Smooth muscle cell of the brain vasculature (primary cell): ENCODE results near the gene SLC39A10.
"Not testable (repeated sequence)": the region's sequence is repeated elsewhere in the genome, so short reads cannot be mapped to it uniquely, and the experiment has no call there.

ENCODE experiments used
- DNase-seq: peaks from one replicate; pipeline ENCODE4 v3.0.0-alpha.2; 2012; ENCODE audit warnings: low read depth, low spot score

Gene SLC39A10

DNA sequence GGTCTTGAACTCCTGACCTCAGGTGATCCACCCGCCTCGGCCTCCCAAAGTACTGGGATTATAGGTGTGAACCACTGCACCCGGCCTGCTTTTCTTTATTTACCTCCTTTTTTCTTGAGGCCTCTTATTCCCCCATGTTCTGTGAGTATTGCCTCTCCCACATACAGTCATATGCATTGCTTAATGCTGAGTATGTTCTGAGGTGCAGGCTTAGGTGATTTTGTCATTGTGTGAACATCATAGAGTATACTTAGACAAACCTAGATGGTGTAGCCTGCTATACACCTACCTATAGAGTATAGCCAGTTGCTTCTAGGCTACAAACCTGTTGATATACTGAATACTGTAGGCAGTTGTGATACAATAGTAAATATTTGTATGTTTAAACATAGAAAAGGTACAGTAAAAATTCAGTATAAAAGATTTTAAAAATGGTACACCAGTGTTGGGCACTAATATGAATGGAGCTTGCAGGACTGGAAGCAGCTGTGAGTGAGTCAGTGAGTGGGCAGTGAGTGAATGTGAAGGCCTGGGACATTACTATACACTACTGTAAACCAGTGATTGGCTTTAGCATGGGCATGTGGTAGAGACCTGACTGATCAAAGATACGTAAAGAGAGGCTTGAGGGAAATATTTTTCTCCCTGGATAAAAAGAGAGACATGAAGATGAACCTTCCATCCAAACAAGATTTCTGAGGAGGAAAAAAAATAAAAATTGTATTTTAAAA is 17.6 kb downstream of the SLC39A10 start:
- DNase-seq, result no peak

DNA sequence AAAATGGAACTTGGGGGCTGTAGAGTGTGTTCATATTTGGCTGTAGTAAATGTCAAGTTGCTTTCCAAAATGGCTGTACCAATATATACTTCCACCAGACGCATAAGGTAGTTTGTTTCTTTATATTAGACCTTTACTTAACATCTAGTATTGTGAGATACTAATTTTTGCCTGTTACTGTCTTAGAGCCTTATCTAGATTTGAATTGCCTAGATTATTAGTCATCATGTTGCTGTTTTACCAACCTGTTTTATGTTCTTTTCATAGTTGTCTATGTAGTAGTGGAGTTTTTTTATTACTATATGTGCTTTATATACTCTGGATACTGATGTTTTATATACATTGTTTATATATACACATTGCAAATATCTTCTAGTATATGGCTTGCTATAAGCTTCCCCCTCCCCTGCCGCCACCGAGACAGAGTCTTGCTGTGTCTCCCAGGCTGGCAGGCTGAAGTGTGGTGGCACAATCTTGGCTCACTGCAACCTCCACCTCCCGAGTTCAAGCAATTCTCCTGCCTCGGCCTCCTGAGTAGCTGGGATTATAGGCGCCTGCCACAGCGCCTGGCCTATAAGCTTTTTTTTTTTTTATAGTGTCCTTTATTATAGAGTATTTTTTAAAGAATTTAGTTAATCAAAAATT is 18.9 kb downstream of the SLC39A10 start:
- no peak for DNase-seq

DNA sequence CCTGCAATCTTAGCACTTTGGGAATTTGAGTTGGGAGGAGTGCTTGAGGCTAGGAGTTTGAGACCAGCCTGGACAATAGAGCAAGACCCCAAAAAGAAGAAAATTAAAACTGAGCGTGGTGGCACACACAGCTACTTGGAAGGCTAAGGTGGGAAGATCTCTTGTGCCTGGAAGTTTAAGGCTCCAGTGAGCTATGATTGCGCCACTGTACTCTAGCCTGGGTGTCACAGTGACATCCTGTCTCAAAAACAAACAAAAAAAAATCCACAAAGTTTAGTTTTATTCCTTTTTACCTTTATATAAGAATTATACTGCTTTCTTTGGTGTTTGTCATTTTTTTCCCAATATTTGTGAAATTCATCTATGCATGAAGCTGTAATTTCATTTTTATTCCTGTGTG is 20.3 kb downstream of the SLC39A10 start:
- no peak for DNase-seq

DNA sequence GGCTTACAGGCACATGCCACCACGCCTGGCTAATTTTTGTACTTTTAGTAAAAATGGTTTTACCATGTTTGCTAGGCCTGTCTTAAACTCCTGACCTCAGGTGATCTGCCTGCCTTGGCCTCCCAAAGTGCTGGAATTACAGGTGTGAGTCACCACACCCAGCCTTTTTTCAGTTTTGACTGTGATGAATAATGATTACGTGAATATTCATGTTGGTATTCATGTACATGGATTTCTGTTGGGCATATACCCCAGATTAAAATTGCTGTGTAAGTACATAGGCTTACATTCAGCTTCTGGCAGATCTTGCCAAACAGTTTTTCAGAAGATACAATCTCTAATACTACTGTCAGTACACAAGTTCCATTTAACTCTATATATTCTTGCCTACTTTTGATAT is 20.9 kb downstream of the SLC39A10 start:
- DNase-seq, result no peak

DNA sequence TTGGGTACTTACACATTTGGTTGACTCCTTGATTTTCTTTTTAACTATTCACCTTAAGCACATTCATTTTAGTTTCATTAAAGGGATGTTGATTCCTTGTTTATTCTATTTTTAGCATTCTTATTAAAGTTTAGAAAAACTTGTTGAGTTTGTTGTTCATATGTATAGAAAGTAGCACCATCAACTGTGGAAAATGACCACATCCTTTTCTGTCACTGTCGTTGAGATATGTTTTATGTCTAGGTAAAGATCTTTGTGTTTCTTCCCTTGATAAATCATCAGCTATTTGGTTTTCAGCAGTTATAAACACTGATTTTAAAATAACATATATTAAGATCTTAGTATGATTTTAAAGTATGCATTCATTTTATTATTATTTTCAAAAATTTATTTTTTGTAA is 25.1 kb downstream of the SLC39A10 start:
- no peak for DNase-seq

DNA sequence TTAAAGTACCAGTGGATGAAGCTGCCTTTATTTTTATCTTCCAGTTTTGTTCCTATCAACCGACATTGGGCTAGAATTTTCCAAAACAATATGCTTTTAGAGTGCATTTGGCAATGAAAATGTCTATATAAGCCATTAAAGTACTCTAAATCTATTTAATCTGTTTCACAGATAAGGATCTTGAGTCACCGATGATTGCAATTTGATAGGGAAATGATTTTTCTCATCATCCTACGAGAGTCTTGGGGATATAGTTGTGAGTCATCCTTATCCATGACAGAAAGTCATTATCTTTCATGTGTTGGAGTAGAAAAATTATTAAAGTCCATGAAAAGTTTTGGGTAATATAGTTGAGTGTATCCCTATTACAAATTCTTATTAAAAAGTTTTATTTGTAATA is 26.1 kb downstream of the SLC39A10 start:
- no peak for DNase-seq

DNA sequence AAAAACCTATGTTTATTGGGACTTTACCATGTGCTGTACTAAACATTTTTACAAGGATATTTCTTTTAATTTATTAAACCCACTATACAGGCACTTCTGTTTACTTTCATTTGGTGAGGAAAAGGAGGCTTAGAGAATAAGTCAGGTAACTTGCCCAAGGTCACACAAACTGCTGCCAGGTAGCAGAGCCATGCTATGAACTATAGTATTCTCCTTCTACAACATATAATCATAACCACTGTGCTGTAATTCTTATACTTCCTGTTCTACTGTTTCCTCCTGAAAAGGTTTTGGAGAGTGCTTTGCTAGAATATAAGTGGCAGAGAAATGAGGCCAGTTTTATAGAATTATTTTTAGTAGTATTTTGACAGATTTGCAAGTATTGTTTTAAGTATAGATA is 29.5 kb downstream of the SLC39A10 start:
- no peak for DNase-seq

DNA sequence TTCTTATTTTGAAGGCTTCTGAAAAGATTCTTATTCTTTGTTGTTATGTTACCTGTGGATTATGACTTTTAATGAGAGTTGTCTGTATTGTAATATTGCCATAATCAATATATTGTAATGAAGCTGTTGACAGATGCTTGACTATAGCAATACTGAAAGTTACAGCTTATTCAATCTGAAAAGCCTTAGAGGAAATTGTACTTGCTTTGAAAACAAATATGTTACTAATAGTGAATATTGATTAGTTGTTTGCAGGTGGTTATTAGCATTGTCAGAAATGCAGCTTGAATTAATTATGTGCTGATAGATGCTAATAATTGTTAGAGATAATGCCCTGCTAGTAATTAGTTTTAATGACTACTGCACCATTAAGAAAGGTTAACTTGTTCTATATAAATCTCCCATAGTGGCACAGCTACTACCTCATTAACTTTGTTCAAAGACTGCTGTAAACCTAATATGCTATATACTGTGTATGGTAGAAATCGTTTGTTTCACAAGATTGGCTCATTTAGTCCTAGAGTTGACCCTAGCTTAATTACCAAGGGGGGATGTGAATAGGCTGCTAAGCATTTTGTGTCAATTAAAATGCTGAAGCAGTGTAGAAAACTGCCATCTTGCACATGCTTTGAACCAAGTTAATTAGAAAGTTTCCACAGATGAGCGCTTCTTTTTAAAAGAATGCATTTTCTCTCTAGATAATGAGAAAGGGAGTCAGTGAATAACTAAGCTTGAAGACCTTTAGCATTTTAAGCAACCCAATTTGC is 30.5 kb downstream of the SLC39A10 start:
- no peak for DNase-seq

DNA sequence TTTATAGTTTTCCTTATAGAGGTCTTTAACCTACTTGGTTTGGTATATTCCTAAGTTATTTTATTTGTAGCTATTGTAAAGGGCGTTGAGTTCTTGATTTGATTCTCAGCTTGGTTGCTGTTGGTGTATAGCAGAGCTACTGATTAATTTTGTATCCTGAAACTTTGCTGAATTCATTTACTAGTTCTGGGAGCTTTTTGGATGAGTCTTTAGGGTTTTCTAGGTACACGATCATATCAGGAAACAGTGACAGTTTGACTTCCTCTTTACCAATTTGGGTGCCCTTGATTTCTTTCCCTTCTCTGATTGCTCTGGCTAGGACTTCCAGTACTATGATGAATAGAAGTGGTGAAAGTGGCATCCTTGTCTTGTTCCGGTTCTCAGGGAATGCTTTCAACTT is 35.5 kb downstream of the SLC39A10 start:
- not testable (repeated sequence) for DNase-seq

DNA sequence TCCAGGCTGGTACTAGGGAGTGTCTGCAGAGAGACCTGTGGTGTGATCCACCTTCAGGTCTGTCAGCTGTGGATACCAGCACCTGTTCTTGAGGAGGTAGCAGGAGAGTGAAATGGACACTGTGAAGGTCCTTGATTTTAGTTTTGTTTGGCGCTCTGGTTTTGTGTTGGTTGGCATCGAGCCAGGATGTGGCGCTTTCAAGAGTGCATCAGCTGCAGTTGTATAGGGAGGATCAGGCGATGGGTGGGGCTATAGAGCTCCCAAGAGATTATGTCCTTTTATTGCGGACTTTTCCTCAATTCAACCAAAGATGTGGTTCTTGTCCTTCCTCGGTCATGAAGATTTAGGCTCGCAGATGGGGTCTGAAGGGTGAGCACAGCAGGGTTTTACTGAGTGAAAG is 37.5 kb downstream of the SLC39A10 start:
- DNase-seq, result no peak

DNA sequence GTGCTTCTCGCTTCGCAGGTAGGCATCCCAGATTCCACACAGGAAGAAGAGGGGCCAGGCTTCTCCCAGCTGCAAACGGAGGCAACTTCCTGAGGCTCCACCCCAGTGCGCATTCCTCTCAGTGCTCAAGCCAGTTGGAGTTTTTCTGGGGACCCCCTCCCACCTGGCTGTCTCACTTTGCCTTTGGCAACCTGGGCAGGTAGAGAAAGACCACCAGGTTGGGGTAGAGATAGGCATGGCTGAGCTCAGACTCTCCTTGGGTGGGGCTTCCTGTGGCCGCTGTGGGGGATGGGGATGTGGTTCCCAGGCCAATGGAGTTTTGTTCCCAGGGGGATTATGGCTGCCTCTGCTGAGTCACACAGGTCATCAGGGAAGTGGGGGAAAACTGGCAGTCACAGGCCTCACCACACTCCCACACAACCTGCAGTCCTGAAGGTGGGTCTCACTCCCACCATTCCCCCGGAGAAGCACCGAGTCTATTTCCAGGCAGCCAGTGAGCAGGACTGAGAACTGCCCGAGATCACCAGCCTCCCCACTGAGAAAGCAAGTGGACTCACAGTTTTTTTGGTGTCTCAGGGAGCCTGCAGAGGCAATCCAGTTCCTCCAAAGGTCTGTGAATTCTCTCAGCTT is 38.1 kb downstream of the SLC39A10 start:
- DNase-seq, result no peak

DNA sequence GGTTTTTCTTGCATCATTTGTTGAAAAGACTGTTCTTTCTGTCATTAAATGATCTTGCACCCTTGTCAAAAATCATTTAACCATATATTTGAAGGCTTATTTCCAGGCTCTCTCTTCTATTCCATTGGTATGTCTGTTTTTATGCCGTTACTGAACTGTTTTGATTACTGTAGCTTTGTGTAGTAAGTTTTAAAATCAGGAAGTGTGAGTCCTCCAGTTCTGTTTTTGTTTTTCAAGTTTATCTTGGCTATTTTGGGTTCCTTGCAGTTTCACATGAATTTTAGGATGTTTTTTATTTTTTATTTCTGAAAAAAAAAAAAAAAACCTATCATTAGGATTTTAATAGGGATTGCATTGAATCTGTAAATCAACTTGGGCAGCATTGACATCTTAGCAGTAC is 39.0 kb downstream of the SLC39A10 start:
- DNase-seq, result no peak

DNA sequence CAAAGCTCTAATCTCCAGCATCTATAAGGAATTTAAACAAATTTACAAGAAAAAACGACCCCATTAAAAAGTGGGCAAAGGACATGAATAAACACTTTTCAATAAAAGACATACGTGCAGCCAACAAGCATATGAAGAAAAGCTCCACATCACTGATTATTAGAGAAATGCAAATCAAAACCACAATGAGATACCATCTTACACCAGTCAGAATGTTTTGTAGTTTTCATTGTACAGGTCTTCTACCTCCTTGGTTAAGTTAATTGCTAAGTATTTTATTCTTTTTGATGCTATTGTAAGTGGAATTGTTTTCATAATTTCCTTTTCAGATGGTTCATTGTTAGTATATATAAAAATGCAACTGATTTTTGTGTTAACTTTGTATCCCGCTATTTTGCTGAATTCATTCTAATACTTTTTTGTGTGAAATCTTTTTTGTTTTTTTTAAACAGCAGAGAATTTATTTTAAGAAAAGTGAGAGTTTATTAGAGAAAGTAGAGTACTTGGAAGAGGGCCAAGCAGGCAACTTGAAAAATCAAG is 40.7 kb downstream of the SLC39A10 start:
- DNase-seq, result no peak

DNA sequence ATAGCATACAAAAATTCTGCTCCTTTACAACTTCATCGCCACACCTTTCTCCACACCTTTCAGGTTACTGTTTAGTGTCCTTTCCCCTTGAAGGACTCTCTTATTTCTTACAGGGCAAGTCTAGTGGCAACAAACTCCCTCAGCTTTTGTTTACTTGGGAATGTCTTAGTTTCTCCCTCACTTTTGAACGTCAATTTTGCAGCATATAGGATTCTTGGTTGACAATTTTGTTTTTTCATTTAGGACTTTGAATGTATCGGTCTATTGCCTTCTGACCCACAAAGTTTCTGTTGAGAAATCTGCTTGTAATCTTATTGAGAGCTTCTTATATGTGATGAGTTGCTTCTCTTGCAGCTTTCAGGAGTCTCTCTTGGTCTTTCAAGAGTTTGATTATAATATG is 43.5 kb downstream of the SLC39A10 start:
- DNase-seq, result no peak

DNA sequence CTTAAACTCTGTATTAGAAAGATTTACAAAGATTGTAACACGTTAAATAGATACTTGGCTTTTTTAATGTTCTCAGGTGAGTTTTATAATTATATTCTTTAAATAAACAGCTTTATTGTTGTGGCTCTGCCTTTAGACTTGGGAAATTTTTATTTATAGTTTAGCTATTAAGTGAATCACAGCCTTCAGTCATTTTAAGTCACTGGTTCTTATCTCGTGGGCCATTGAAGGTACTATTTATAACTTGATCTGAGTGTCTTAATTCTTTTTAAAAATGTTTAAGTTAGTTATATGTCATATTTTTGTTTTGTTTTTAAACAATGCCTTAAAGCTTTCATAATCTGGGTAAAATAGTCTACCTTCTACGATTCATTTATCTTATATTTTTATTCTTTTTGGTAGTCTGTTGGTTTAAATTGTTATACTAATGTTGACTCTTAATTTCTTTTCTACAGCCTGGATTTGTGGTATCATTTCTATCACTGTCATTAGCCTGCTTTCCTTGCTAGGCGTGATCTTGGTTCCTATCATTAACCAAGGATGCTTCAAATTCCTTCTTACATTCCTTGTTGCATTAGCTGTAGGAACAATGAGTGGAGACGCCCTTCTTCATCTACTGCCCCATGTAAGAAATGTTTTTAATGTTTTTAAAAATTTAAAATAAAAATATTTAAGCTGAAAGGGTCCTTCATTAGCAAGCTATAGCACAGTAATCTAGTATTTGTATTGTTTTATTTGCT is 49.3 kb downstream of the SLC39A10 start:
- no peak for DNase-seq

DNA sequence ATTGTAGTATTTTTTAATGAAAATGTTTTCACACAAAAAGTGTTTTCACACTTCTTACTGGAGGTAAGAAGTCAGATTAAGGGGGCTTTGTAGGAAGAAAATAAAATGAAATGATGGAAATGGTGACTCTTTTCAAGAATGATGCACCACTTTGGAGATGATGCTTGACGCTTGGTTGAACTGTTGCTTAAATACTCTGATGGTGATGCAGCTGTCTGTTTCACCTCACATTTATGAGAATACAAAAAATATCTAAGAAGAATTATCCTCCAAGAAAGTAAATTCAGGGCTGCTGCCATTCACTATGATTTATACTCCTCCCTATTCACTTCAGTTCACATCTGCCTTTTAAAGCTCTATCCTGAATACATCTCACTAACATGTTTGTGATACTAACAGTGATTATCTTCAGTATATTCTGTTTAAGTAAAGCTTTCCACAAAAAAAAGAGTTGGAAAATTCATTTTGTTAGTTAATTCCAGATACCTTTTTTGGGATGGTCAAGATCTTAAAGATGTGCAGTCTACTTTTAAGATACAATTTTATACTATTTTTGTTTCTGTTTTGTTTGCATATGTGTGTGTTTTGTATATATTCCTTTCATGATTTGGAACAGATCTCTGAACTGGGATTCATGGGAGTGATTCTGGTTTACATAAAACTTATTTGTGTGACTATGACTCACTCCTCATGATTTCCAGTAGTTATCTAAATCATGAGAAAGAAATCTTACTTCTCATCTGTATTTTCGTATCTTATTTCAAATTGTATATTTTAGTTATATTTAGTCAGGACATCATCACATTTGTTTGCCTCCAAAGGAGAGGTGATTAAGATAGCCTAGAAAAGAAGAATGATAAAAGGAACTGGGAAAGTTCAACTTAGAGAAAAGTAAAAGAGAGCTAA is 53.1 kb downstream of the SLC39A10 start:
- peak; percentile 15 for DNase-seq

DNA sequence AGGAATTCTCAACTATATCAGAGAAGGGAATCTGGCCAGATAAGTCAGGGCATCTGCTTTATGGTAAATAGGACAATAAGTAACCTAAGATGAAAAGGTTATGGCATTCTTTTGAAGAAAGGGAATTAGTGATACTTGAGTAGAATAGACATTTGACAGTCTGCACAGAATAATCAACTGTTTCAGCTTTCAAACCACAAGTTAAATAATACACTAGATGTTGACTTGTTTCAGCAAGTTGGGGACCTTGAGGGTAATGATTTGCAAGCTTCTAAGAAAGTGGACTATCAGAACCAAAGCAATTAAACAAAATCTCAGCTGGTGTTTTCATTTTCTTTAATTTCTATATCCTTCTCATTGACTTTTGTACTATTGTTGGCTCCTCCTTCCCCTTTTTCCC is 54.5 kb downstream of the SLC39A10 start:
- DNase-seq, result no peak

DNA sequence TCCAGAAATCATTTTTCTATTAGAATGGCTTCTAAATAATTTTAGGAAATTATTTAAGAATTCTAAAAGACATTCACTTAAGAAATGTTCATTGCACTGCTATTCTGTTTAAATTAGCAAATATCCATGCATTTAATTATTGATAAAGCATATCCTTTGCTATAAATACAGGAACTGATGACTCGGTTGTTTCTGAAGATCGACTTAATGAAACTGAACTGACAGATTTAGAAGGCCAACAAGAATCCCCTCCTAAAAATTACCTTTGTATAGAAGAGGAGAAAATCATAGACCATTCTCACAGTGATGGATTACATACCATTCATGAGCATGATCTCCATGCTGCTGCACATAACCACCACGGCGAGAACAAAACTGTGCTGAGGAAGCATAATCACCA is 59.4 kb downstream of the SLC39A10 start:
- no peak for DNase-seq

DNA sequence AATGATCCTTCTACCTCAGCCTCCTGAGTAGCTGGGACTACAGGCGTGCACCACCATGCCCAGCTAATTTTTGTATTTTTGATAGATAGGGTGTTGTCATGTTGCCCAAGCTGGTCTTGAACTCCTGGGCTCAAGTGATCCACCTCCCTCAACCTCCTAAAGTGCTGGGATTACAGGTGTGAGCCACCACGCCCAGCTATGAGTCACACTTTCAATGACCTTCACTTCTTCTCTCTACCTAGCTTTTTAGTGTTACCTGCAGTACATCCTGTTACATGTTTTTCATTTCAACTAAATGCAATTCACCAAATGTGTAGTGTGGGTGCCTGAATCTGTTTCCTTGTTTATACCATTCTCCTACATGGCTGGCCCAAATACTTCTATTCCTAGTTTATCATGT is 64.0 kb downstream of the SLC39A10 start:
- no peak for DNase-seq

DNA sequence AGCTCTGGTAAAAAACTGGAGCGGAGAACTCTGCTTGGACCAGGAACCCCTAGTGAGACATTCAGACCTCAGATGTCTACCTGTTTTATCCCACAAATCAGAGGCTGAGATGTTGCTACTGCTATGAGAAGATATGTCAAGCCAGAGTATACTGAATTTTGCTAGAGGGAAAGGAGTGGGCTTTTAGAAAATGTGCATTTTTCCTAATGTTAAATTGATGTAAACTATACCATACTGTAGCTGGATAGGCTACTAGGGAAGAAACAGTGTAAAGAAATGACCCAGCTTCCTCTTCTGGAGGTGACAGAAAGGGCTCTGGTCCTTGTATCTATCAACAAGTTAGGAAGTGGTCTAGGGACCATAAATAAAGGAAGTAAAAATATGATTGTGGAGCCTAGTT is 65.0 kb downstream of the SLC39A10 start:
- no peak for DNase-seq
